ENCODE data around the gene RNF214. TPM values are rescaled to one million over a fixed set of nuclear protein-coding genes. Genes with fewer than 3 reads are reported as not detected.

RNF214 gene
- total and polyA plus RNA-seq, 8 donors: 6.7 to 21.6 (median 11.0) TPM

DNA sequence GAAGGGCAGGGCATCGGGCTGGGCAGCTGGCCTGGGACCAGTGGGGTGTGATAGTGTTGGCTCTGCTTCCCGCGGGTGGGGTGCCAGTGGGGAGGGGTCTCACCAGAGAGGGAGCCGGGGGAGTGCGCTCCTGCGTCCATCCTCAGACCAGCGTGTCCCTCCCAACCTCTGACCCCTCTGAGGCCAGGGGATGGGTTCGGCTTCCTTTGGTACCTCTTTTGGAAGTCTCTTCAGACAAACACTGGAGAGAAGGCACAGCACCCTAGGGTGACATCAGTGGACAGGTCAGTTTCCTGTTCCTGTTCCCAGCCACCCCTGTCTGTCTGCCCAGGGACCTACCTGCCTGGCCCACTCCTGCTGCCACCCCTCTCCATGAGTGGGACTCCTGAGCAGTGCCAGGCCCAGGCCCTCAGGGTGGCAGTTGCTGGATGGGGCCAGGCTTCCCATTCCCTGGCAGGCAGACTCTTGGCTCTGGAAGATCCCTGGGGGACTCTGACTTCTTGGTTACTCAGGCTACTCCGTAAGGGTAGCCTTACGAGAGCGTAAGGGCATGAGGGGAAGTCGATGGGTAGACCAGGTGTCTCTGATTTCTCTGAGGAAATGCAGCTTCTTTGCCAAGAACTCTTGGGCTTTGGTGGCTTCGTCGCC lies 30.7 kb upstream of the RNF214 start:
- DNase-seq: no peak
- intact Hi-C loops (cut with DNase I; ENCODE audit: low total_unique reads): no loop called here
- 55 to 83% (median 60%) methylated on average over 4 to 14 of the region's 14 CpGs for WGBS, 5 donors
- TF ChIP-seq EP300 (IDR thresholded peaks at IDR 0.05): no peak
- TF ChIP-seq, protein P1, sequence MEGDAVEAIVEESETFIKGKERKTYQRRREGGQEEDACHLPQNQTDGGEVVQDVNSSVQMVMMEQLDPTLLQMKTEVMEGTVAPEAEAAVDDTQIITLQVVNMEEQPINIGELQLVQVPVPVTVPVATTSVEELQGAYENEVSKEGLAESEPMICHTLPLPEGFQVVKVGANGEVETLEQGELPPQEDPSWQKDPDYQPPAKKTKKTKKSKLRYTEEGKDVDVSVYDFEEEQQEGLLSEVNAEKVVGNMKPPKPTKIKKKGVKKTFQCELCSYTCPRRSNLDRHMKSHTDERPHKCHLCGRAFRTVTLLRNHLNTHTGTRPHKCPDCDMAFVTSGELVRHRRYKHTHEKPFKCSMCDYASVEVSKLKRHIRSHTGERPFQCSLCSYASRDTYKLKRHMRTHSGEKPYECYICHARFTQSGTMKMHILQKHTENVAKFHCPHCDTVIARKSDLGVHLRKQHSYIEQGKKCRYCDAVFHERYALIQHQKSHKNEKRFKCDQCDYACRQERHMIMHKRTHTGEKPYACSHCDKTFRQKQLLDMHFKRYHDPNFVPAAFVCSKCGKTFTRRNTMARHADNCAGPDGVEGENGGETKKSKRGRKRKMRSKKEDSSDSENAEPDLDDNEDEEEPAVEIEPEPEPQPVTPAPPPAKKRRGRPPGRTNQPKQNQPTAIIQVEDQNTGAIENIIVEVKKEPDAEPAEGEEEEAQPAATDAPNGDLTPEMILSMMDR (IDR thresholded peaks at IDR 0.05): no peak
- no peak for TF ChIP-seq POLR2A (IDR thresholded peaks at IDR 0.05)
- TF ChIP-seq POLR2AphosphoS5 (IDR thresholded peaks at IDR 0.05): peak in 1 of 3 donors; percentile 7
- H3K27ac ChIP-seq: peak overlapping the region; percentile 59 to 94 (median 89)
- peak overlapping the region; percentile 40 to 59 (median 54) for H3K4me3 ChIP-seq
- H3K9me3 ChIP-seq: no peaks in the 10 kb centered on the region
- no peaks in the 10 kb centered on the region for H3K27me3 ChIP-seq
- H3K36me3 ChIP-seq: peaks cover 13 to 53% (median 41%) of the 10 kb centered on the region in 4 donors
- peaks cover 20 to 76% (median 54%) of the 10 kb centered on the region in 4 donors for H3K4me1 ChIP-seq

DNA sequence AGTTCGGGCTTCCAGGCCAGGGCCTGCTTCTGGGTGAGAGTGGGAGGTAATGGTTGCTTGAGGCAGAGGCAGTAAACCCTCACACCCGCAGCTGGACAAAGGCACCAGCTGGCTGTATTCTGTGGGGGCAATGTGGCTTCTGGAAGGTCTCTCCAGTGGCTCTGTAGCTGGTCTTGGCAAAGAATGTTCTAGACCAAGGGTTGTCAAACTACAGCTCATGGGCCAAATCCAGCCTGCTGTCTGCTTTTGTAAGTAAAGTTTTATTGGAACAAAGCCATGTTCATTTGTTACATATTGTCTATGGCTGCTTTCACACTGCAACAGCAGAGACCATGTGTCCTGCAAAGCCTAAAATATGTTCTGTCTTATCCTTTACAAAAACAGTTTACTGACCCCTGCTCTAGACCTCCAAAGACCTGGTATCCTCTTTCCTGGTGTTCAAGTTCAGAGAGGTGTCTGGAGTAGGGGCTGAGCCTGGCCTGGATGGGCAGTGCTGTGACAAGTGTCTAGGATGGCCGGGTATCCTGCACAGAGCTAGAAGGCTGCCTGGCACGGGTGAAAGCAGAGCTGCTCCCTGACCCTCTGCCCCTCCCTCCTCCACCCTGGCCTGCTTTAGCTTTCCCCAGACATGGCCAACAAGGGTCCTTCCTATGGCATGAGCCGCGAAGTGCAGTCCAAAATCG lies 29.9 kb upstream of the RNF214 start:
- TF ChIP-seq POLR2A (IDR thresholded peaks at IDR 0.05): no peak
- no peak for TF ChIP-seq EP300 (IDR thresholded peaks at IDR 0.05)
- Histone ChIP-seq H3K36me3 (peaks cover 13 to 49% (median 38%) of the 10 kb centered on the region in 4 donors), H3K27me3 (no peaks in the 10 kb centered on the region), H3K4me1 (peaks cover 13 to 68% (median 47%) of the 10 kb centered on the region in 4 donors), H3K27ac (peak overlapping the region; percentile 23 to 94 (median 89)), H3K9me3 (no peaks in the 10 kb centered on the region), H3K4me3 (peak overlapping the region; percentile 40 to 59 (median 54))
- DNase-seq: no peak
- WGBS, 5 donors: 65 to 79% (median 73%) methylated on average over 7 of the region's 7 CpGs
- intact Hi-C loops (cut with DNase I; ENCODE audit: low total_unique reads): no loop called here

DNA sequence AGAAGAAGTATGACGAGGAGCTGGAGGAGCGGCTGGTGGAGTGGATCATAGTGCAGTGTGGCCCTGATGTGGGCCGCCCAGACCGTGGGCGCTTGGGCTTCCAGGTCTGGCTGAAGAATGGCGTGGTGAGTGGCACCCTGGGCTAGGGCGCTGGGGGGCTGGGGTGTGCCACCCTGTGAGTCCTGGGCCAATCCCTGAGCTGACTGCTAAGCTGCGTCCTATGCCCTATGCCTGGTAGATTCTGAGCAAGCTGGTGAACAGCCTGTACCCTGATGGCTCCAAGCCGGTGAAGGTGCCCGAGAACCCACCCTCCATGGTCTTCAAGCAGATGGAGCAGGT lies 29.4 kb upstream of the RNF214 start:
- DNase-seq: no peak
- peak overlapping the region; percentile 23 to 94 (median 89) for H3K27ac ChIP-seq
- peaks cover 13 to 49% (median 38%) of the 10 kb centered on the region in 4 donors for H3K36me3 ChIP-seq
- WGBS, 5 donors: 85 to 91% (median 90%) methylated on average over 6 to 10 of the region's 10 CpGs
- TF ChIP-seq POLR2AphosphoS5 (IDR thresholded peaks at IDR 0.05): peak in 1 of 3 donors; percentile 19
- TF ChIP-seq, protein P1 (IDR thresholded peaks at IDR 0.05): no peak
- no peak for TF ChIP-seq POLR2A (IDR thresholded peaks at IDR 0.05)
- TF ChIP-seq EP300 (IDR thresholded peaks at IDR 0.05): no peak
- peaks cover 8 to 63% (median 42%) of the 10 kb centered on the region in 4 donors for H3K4me1 ChIP-seq
- intact Hi-C loops (cut with DNase I; ENCODE audit: low total_unique reads): no loop called here
- H3K9me3 ChIP-seq: no peaks in the 10 kb centered on the region
- H3K27me3 ChIP-seq: no peaks in the 10 kb centered on the region
- H3K4me3 ChIP-seq: peak overlapping the region; percentile 40 to 59 (median 54)

DNA sequence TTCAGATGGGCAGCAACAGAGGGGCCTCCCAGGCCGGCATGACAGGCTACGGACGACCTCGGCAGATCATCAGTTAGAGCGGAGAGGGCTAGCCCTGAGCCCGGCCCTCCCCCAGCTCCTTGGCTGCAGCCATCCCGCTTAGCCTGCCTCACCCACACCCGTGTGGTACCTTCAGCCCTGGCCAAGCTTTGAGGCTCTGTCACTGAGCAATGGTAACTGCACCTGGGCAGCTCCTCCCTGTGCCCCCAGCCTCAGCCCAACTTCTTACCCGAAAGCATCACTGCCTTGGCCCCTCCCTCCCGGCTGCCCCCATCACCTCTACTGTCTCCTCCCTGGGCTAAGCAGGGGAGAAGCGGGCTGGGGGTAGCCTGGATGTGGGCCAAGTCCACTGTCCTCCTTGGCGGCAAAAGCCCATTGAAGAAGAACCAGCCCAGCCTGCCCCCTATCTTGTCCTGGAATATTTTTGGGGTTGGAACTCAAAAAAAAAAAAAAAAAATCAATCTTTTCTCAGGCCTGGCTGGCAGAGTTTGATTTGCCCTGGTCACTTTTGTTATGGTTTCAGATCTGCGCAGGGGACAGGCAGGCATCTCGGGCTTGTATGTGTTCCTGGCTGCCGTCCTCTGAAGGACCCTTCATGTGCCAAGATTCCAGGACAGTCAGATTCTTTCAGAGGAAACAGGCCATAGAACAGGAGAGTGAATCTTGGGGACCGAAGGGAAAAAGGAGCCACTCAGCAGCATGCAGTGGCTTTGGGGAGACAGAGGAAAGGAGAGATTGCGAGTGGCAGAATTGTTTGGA lies 28.0 kb upstream of the RNF214 start:
- 69 to 82% (median 75%) methylated on average over 17 of the region's 17 CpGs for WGBS, 5 donors
- peak overlapping the region; percentile 17 to 94 (median 89) for H3K27ac ChIP-seq
- H3K36me3 ChIP-seq: peaks cover 13 to 44% (median 38%) of the 10 kb centered on the region in 4 donors
- DNase-seq: no peak
- no peaks in the 10 kb centered on the region for H3K27me3 ChIP-seq
- H3K4me3 ChIP-seq: peak overlapping the region; percentile 40 to 59 (median 54)
- peaks cover 0 to 50% (median 28%) of the 10 kb centered on the region in 4 donors for H3K4me1 ChIP-seq
- no peaks in the 10 kb centered on the region for H3K9me3 ChIP-seq
- intact Hi-C loops (cut with DNase I; ENCODE audit: low total_unique reads): no loop called here
- TF ChIP-seq POLR2A (IDR thresholded peaks at IDR 0.05): no peak
- peak in 2 of 3 donors; percentile 4 to 22 for TF ChIP-seq POLR2AphosphoS5 (IDR thresholded peaks at IDR 0.05)

Data from stomach (tissue), 9 donors.